ENCODE data around the gene HOXA3.
A peak's percentile ranks its signal among the peaks of the same experiment; 100 is the strongest.

Gene HOXA3

GRCh38 chr7:27140126-27140857 lies 12.1 kb downstream of the HOXA3 start:
- H3K4me3 ChIP-seq, result no peak overlapping the region
- H3K27ac ChIP-seq, result no peak overlapping the region

- no peak overlapping the region for H3K27ac ChIP-seq
- no peak overlapping the region for H3K4me3 ChIP-seq
Observed at GRCh38 chr7:27139334-27140125, 12.9 kb downstream of the HOXA3 start.

- no peak overlapping the region for H3K4me3 ChIP-seq
- H3K27ac ChIP-seq, result no peak overlapping the region
Observed at GRCh38 chr7:27138985-27139333, 13.4 kb downstream of the HOXA3 start.

- no peak overlapping the region for H3K4me3 ChIP-seq
- no peak overlapping the region for H3K27ac ChIP-seq
Observed at GRCh38 chr7:27138472-27138871, 13.9 kb downstream of the HOXA3 start.

- no peak overlapping the region for H3K27ac ChIP-seq
- no peak overlapping the region for H3K4me3 ChIP-seq
Observed at GRCh38 chr7:27137640-27138315, 14.6 kb downstream of the HOXA3 start.

GRCh38 chr7:27134392-27134791 lies 18.0 kb downstream of the HOXA3 start:
- no peak overlapping the region for H3K4me3 ChIP-seq
- H3K27ac ChIP-seq, result no peak overlapping the region

- no peak overlapping the region for H3K27ac ChIP-seq
Observed at GRCh38 chr7:27133409-27134231, 18.8 kb downstream of the HOXA3 start.

GRCh38 chr7:27132978-27133377 lies 19.4 kb downstream of the HOXA3 start:
- Histone ChIP-seq H3K4me3 (no peak overlapping the region), H3K27ac (no peak overlapping the region)

More at GRCh38 chr7:27133409-27134231, 18.8 kb downstream of the HOXA3 start:
- no peak overlapping the region for H3K4me3 ChIP-seq

- Histone ChIP-seq H3K4me3 (no peak overlapping the region), H3K27ac (no peak overlapping the region)
Observed at GRCh38 chr7:27132214-27132613, 20.2 kb downstream of the HOXA3 start.

GRCh38 chr7:27131390-27131819 lies 21.0 kb downstream of the HOXA3 start:
- Histone ChIP-seq H3K4me3 (peak overlapping the region; percentile 51 to 72 (median 61)), H3K27ac (peak overlapping the region in 19 of 21 experiments; percentile 52 to 92 (median 82))

- peak within 1 kb of the TSS in 20 of 21 experiments; percentile 60 to 92 (median 82) for H3K27ac ChIP-seq
- H3K4me3 ChIP-seq, result peak within 1 kb of the TSS; percentile 51 to 72 (median 61)
Observed at GRCh38 chr7:27130540-27131389, 21.6 kb downstream of the HOXA3 start, which contains the start of gene HOXA4. HOXA4 (minus strand) TSS chr7:27130757; CDS start chr7:27130733, 24 bp downstream.

GRCh38 chr7:27129729-27130539 lies 22.4 kb downstream of the HOXA3 start:
- Histone ChIP-seq H3K27ac (peak overlapping the region in 20 of 21 experiments; percentile 56 to 92 (median 81)), H3K4me3 (peak overlapping the region; percentile 51 to 72 (median 61))

- peak overlapping the region in 4 of 7 experiments; percentile 61 to 72 (median 70) for H3K4me3 ChIP-seq
- H3K27ac ChIP-seq, result no peak overlapping the region
Observed at GRCh38 chr7:27128776-27129728, 23.3 kb downstream of the HOXA3 start.

GRCh38 chr7:27128034-27128433 lies 24.3 kb downstream of the HOXA3 start:
- Histone ChIP-seq H3K4me3 (no peak overlapping the region), H3K27ac (no peak overlapping the region)

GRCh38 chr7:27126596-27127327 lies 25.6 kb downstream of the HOXA3 start:
- Histone ChIP-seq H3K27ac (no peak overlapping the region), H3K4me3 (no peak overlapping the region)

GRCh38 chr7:27125986-27126394 lies 26.4 kb downstream of the HOXA3 start:
- H3K27ac ChIP-seq, result no peak overlapping the region
- no peak overlapping the region for H3K4me3 ChIP-seq
